Measurements from ENCODE around the gene NUP160. TPM values are rescaled to one million over a fixed set of nuclear protein-coding genes. Genes with fewer than 3 reads are reported as not detected.

The NUP160 gene
- polyA plus RNA-seq, 1 donor from 2014 or later, result 45.5 TPM

- no peak overlapping the region for H3K4me3 ChIP-seq (ENCODE audit: low read length)
- H3K27me3 ChIP-seq (ENCODE audit: insufficient read depth, low read depth, low read length), result no peaks in the 10 kb centered on the region
- no peaks in the 10 kb centered on the region for H3F3A ChIP-seq (ENCODE audit: insufficient read depth, low read length, poor library complexity, severe bottlenecking)
- H3K9ac ChIP-seq (ENCODE audit: low read length), result no peak overlapping the region
- no peak for TF ChIP-seq RAD21 (conservative IDR thresholded peaks at IDR 0.05)
- no peak for TF ChIP-seq POLR2AphosphoS5 (IDR thresholded peaks at IDR 0.05)
- H3K27ac ChIP-seq (ENCODE audit: low read length), result no peak overlapping the region
- H3K36me3 ChIP-seq (ENCODE audit: insufficient read depth, low read length), result peaks cover 7% of the 10 kb centered on the region
- H3K9me2 ChIP-seq (ENCODE audit: insufficient read depth, low read length), result no peaks in the 10 kb centered on the region
- no peak overlapping the region for H3K4me2 ChIP-seq (ENCODE audit: low read length)
- H3K9me3 ChIP-seq (ENCODE audit: low read length), result no peaks in the 10 kb centered on the region
- H2AFZ ChIP-seq (ENCODE audit: low read depth, low read length), result no peak overlapping the region
- H4K20me1 ChIP-seq (ENCODE audit: insufficient read depth), result no peaks in the 10 kb centered on the region
- H3K79me2 ChIP-seq (replicated peaks; ENCODE audit: insufficient read depth, low read length), result no peaks in the 10 kb centered on the region
These were observed 63.3 kb downstream of the NUP160 start for GRCh38 chr11:47784785-47785381.

- TF ChIP-seq REST (IDR thresholded peaks at IDR 0.05; ENCODE audit: borderline replicate concordance) (no peak), EZH2 (IDR thresholded peaks at IDR 0.05; ENCODE audit: borderline replicate concordance, insufficient read depth, low read length, poor library complexity, severe bottlenecking) (no peak), CTCF (IDR thresholded peaks at IDR 0.05; ENCODE audit: poor library complexity, severe bottlenecking) (no peak), POLR2AphosphoS5 (IDR thresholded peaks at IDR 0.05) (no peak), SMC3 (conservative IDR thresholded peaks at IDR 0.05; ENCODE audit: poor library complexity) (no peak), RAD21 (conservative IDR thresholded peaks at IDR 0.05) (no peak)
These were observed 65.0 kb downstream of the NUP160 start for GRCh38 chr11:47783087-47783610.

GRCh38 chr11:47778878-47779483 lies 69.2 kb downstream of the NUP160 start:
- Histone ChIP-seq H3K4me3 (ENCODE audit: low read length) (no peak overlapping the region), H2AFZ (ENCODE audit: low read depth, low read length) (no peak overlapping the region), H3K36me3 (ENCODE audit: insufficient read depth, low read length) (peaks cover 7% of the 10 kb centered on the region), H3K9ac (ENCODE audit: low read length) (no peak overlapping the region), H3K4me2 (ENCODE audit: low read length) (no peak overlapping the region), H4K20me1 (ENCODE audit: insufficient read depth) (no peaks in the 10 kb centered on the region), H3F3A (ENCODE audit: insufficient read depth, low read length, poor library complexity, severe bottlenecking) (no peaks in the 10 kb centered on the region), H3K9me3 (ENCODE audit: low read length) (no peaks in the 10 kb centered on the region), H3K27me3 (ENCODE audit: insufficient read depth, low read depth, low read length) (no peaks in the 10 kb centered on the region), H3K79me2 (replicated peaks; ENCODE audit: insufficient read depth, low read length) (no peaks in the 10 kb centered on the region), H3K27ac (ENCODE audit: low read length) (no peak overlapping the region), H3K9me2 (ENCODE audit: insufficient read depth, low read length) (no peaks in the 10 kb centered on the region)
- TF ChIP-seq SMC3 (conservative IDR thresholded peaks at IDR 0.05; ENCODE audit: poor library complexity) (no peak), CTCF (IDR thresholded peaks at IDR 0.05; ENCODE audit: poor library complexity, severe bottlenecking) (no peak), REST (IDR thresholded peaks at IDR 0.05; ENCODE audit: borderline replicate concordance) (no peak), EZH2 (IDR thresholded peaks at IDR 0.05; ENCODE audit: borderline replicate concordance, insufficient read depth, low read length, poor library complexity, severe bottlenecking) (no peak), POLR2AphosphoS5 (IDR thresholded peaks at IDR 0.05) (no peak), MXI1 (conservative IDR thresholded peaks at IDR 0.05; ENCODE audit: poor library complexity, severe bottlenecking) (no peak)

More at GRCh38 chr11:47783087-47783610, 65.0 kb downstream of the NUP160 start:
- Histone ChIP-seq H4K20me1 (ENCODE audit: insufficient read depth) (no peaks in the 10 kb centered on the region), H3K9ac (ENCODE audit: low read length) (no peak overlapping the region), H3K27me3 (ENCODE audit: insufficient read depth, low read depth, low read length) (no peaks in the 10 kb centered on the region), H3K9me3 (ENCODE audit: low read length) (no peaks in the 10 kb centered on the region), H2AFZ (ENCODE audit: low read depth, low read length) (no peak overlapping the region), H3K4me3 (ENCODE audit: low read length) (no peak overlapping the region), H3K9me2 (ENCODE audit: insufficient read depth, low read length) (no peaks in the 10 kb centered on the region), H3F3A (ENCODE audit: insufficient read depth, low read length, poor library complexity, severe bottlenecking) (no peaks in the 10 kb centered on the region), H3K36me3 (ENCODE audit: insufficient read depth, low read length) (peaks cover 14% of the 10 kb centered on the region), H3K27ac (ENCODE audit: low read length) (no peak overlapping the region), H3K4me2 (ENCODE audit: low read length) (no peak overlapping the region), H3K79me2 (replicated peaks; ENCODE audit: insufficient read depth, low read length) (no peaks in the 10 kb centered on the region)
